Measurements from ENCODE around the gene FMN1. TPM values are rescaled to one million over a fixed set of nuclear protein-coding genes. Genes with fewer than 3 reads are reported as not detected.
A peak's percentile ranks its signal among the peaks of the same experiment; 100 is the strongest.

The FMN1 gene
- total and polyA plus RNA-seq, 2 of the 13 experiments (the other 11 are each of a cell fraction or from before 2014, with no cell fraction given): 0.20 to 0.60 TPM

DNA sequence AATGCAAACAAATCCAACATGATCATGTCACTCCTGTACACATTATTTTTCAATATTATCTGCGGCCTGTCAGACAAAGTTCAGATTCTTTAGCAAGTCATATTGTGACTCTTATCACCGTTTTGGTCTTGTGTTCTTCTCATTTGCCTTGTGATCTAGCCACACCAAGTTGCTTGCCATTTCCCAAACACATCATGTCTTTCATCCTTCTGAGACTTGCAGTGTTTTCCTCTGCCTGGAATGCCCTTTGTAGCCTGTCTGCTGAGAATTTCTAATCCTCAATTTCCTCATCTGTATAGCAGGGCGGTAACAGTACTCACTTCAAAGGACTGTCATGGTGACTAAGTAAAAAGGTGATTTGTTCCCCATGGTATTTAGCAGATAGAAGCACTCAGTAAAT, 341.7 kb downstream of the FMN1 start (continued):
- TF ChIP-seq, protein P1, sequence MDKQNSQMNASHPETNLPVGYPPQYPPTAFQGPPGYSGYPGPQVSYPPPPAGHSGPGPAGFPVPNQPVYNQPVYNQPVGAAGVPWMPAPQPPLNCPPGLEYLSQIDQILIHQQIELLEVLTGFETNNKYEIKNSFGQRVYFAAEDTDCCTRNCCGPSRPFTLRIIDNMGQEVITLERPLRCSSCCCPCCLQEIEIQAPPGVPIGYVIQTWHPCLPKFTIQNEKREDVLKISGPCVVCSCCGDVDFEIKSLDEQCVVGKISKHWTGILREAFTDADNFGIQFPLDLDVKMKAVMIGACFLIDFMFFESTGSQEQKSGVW (CRISPR knock-in tag; IDR thresholded peaks at IDR 0.05; ENCODE audit: borderline replicate concordance): no peak
- TF ChIP-seq ZNF83 (CRISPR knock-in tag; IDR thresholded peaks at IDR 0.05; ENCODE audit: borderline replicate concordance): no peak
- TF ChIP-seq ZNF10 (CRISPR knock-in tag; IDR thresholded peaks at IDR 0.05; ENCODE audit: borderline replicate concordance, low read depth): no peak
- TF ChIP-seq, protein P2, sequence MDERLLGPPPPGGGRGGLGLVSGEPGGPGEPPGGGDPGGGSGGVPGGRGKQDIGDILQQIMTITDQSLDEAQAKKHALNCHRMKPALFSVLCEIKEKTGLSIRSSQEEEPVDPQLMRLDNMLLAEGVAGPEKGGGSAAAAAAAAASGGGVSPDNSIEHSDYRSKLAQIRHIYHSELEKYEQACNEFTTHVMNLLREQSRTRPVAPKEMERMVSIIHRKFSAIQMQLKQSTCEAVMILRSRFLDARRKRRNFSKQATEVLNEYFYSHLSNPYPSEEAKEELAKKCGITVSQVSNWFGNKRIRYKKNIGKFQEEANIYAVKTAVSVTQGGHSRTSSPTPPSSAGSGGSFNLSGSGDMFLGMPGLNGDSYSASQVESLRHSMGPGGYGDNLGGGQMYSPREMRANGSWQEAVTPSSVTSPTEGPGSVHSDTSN (CRISPR knock-in tag; IDR thresholded peaks at IDR 0.05): no peak
- TF ChIP-seq RXRB (CRISPR knock-in tag; IDR thresholded peaks at IDR 0.05; ENCODE audit: borderline replicate concordance): 0 out of 2 replicates have a peak, but pooled peaks have one; percentile 6
- no peak for TF ChIP-seq ZNF776 (CRISPR knock-in tag; IDR thresholded peaks at IDR 0.05)
- TF ChIP-seq ZNF574 (CRISPR knock-in tag; IDR thresholded peaks at IDR 0.05): no peak
- TF ChIP-seq, protein P3, sequence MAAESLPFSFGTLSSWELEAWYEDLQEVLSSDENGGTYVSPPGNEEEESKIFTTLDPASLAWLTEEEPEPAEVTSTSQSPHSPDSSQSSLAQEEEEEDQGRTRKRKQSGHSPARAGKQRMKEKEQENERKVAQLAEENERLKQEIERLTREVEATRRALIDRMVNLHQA (CRISPR knock-in tag; IDR thresholded peaks at IDR 0.05): no peak
- TF ChIP-seq ZNF687 (CRISPR knock-in tag; IDR thresholded peaks at IDR 0.05): no peak
- TF ChIP-seq RFX3 (CRISPR knock-in tag; IDR thresholded peaks at IDR 0.05): no peak
- TF ChIP-seq ZNF251 (CRISPR knock-in tag; IDR thresholded peaks at IDR 0.05): no peak

Measured in HepG2 (cell line).